ENCODE results near the gene DNAJB14. TPM values are rescaled to one million over a fixed set of nuclear protein-coding genes. Genes with fewer than 3 reads are reported as not detected.
A peak's percentile ranks its signal among the peaks of the same experiment; 100 is the strongest.

The DNAJB14 gene
- total and polyA plus RNA-seq, 2 donors (not counting 1 experiment from before 2014, with no cell fraction given): 14.4 to 64.9 TPM

DNA sequence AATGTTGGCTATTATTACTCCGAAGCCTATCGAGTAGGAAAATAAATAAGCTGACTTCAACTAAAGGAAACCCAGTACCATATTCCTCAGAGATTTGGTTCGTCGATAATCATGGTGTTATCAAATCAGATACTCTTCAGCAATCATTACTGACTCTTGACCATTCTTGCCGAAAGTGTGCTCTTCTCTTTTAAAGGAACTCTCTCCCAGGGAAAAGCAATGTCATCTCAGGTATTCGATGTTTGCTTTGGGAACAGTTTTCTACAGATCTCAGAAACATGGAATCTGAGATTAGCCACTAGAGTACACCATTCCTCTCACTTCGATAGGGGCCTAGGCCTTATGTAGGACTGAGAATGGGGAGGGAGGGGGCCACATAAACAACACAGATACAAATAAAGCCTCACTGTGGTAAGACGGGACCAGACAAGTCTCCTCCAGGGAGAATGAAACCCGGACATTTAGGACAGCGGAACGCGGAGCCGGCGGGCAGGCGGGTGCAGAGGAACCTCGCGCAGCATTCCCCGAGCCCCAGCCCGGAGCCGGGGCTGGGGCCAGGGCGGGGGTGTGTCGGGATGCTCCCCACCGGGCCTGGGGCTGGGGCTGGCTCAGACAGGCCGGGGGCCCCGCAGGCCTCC is 581 bp downstream of the DNAJB14 start:
- H3K4me1 ChIP-seq (ENCODE audit: control insufficient read depth in 2 of 2, insufficient read depth in 2 of 2, low read length in 2 of 2): peaks cover 37 to 43% of the 10 kb centered on the region in 2 donors
- H3K4me3 ChIP-seq (ENCODE audit: control extremely low read depth in 1 of 5, extremely low read depth in 1 of 5, insufficient read depth in 1 of 5, low read depth in 2 of 5, low read length in 4 of 5): peak overlapping the region; percentile 68 to 90 (median 72)
- H3K9me3 ChIP-seq (ENCODE audit: control extremely low read depth in 1 of 3, control insufficient read depth in 2 of 3, insufficient read depth in 1 of 3, low read length in 2 of 3): no peaks in the 10 kb centered on the region
- peaks cover 54% of the 10 kb centered on the region for H3K79me2 ChIP-seq (ENCODE audit: control insufficient read depth, insufficient read depth, low read length)
- peak overlapping the region; percentile 99 for H3K4me3 Mint-ChIP-seq
- no peaks in the 10 kb centered on the region for H3K27me3 ChIP-seq (replicated peaks in 1 of 4; ENCODE audit: control extremely low read depth in 1 of 4, control insufficient read depth in 3 of 4, insufficient read depth in 4 of 4, low read length in 3 of 4)
- DNase-seq (no peak), ATAC-seq (ENCODE audit: low read depth) (no peak)
- WGBS (ENCODE audit: insufficient coverage): under 1% methylated on average over 18 of the region's 25 CpGs
- H3K4me1 Mint-ChIP-seq: peaks cover 53% of the 10 kb centered on the region
- H3K9me3 Mint-ChIP-seq (ENCODE audit: insufficient read depth): no peaks in the 10 kb centered on the region
- H2AFZ ChIP-seq (ENCODE audit: insufficient read depth, low read depth, low read length, poor library complexity, severe bottlenecking): peak overlapping the region; percentile 93
- CTCF ChIA-PET: interaction anchor here (1.0 to 3.6 kb wide), 7 partner anchors 44 to 383 kb away, joined by 3 to 35 read pairs (median 21); partner anchors contain the start of genes LAMTOR3 and TRMT10A
- peaks cover 26% of the 10 kb centered on the region for H4K20me1 ChIP-seq (ENCODE audit: control insufficient read depth, insufficient read depth, low read length, poor library complexity, severe bottlenecking)
- H3K27me3 Mint-ChIP-seq: no peaks in the 10 kb centered on the region
- H3K36me3 ChIP-seq (replicated peaks in 1 of 2; ENCODE audit: control extremely low read depth in 1 of 2, control insufficient read depth in 1 of 2, extremely low read depth in 1 of 2, insufficient read depth in 2 of 2, low read length in 1 of 2): peaks cover 0 to 4% of the 10 kb centered on the region in 2 experiments
- peak overlapping the region; percentile 90 for H3K9ac ChIP-seq (ENCODE audit: low read length)
- H3K4me2 ChIP-seq (replicated peaks; ENCODE audit: low read depth, low read length, poor library complexity, severe bottlenecking): peak overlapping the region; percentile 87
- POLR2A ChIA-PET: interaction anchor here (1.6 to 2.1 kb wide), 2 partner anchors 52 to 129 kb away, joined by 8 to 11 read pairs; partner anchors contain the start of genes DAPP1 and LAMTOR3
- H3K27ac Mint-ChIP-seq: peak overlapping the region; percentile 98
- intact Hi-C loops (cut with micrococcal nuclease): loop anchor here (2.0 to 10.0 kb wide), 7 partner anchors 99 to 1803 kb away; partner anchors contain the start of genes ADH5, METAP1, RAP1GDS1 and STPG2
- TF ChIP-seq EZH2 (IDR thresholded peaks at IDR 0.05; ENCODE audit: borderline replicate concordance, insufficient read depth, low read depth, low read length, poor library complexity, severe bottlenecking) (no peak), CTCF (IDR thresholded peaks at IDR 0.05) (no peak)
- H3K27ac ChIP-seq (ENCODE audit: low read length in 2 of 2): peak overlapping the region; percentile 87 to 93
